ENCODE measurements around the gene AKAP4. TPM values are rescaled to one million over a fixed set of nuclear protein-coding genes. Genes with fewer than 3 reads are reported as not detected.

The AKAP4 gene
- total RNA-seq, 1 donor from 2014 or later = not detected

- TF ChIP-seq CTCF (IDR thresholded peaks at IDR 0.05; ENCODE audit: partially characterized antibody, unreplicated experiment) = no peak
- H3K4me1 Mint-ChIP-seq (ENCODE audit: low read depth, unreplicated experiment) = no peaks in the 10 kb centered on the region
- H3K27me3 Mint-ChIP-seq (ENCODE audit: unreplicated experiment) = no peaks in the 10 kb centered on the region
- no peaks in the 10 kb centered on the region for H3K9me3 Mint-ChIP-seq (ENCODE audit: unreplicated experiment)
- no peaks in the 10 kb centered on the region for H3K36me3 Mint-ChIP-seq (ENCODE audit: unreplicated experiment)
- no peak overlapping the region for H3K27ac Mint-ChIP-seq (ENCODE audit: unreplicated experiment)
- DNase-seq = no peak
- H3K4me3 Mint-ChIP-seq (ENCODE audit: unreplicated experiment) = no peak overlapping the region
These were observed 39.7 kb downstream of the AKAP4 start for GRCh38 chrX:50161127-50161526.

- H3K27me3 Mint-ChIP-seq (ENCODE audit: unreplicated experiment) = no peaks in the 10 kb centered on the region
- H3K36me3 Mint-ChIP-seq (ENCODE audit: unreplicated experiment) = peaks cover 5% of the 10 kb centered on the region
- H3K9me3 Mint-ChIP-seq (ENCODE audit: unreplicated experiment) = no peaks in the 10 kb centered on the region
- no peak overlapping the region for H3K27ac Mint-ChIP-seq (ENCODE audit: unreplicated experiment)
- no peak overlapping the region for H3K4me3 Mint-ChIP-seq (ENCODE audit: unreplicated experiment)
- no peaks in the 10 kb centered on the region for H3K4me1 Mint-ChIP-seq (ENCODE audit: low read depth, unreplicated experiment)
- TF ChIP-seq CTCF (IDR thresholded peaks at IDR 0.05; ENCODE audit: partially characterized antibody, unreplicated experiment) = no peak
- no peak for DNase-seq
These were observed 42.2 kb downstream of the AKAP4 start for GRCh38 chrX:50158593-50158992.

GRCh38 chrX:50157545-50158135, 43.2 kb downstream of the AKAP4 start:
- no peak overlapping the region for H3K4me3 Mint-ChIP-seq (ENCODE audit: unreplicated experiment)
- TF ChIP-seq CTCF (IDR thresholded peaks at IDR 0.05; ENCODE audit: partially characterized antibody, unreplicated experiment) = no peak
- no peak overlapping the region for H3K27ac Mint-ChIP-seq (ENCODE audit: unreplicated experiment)
- no peak for DNase-seq
- H3K9me3 Mint-ChIP-seq (ENCODE audit: unreplicated experiment) = no peaks in the 10 kb centered on the region
- H3K27me3 Mint-ChIP-seq (ENCODE audit: unreplicated experiment) = no peaks in the 10 kb centered on the region
- H3K4me1 Mint-ChIP-seq (ENCODE audit: low read depth, unreplicated experiment) = no peaks in the 10 kb centered on the region
- peaks cover 5% of the 10 kb centered on the region for H3K36me3 Mint-ChIP-seq (ENCODE audit: unreplicated experiment)

- H3K9me3 Mint-ChIP-seq (ENCODE audit: unreplicated experiment) = no peaks in the 10 kb centered on the region
- no peak for TF ChIP-seq CTCF (IDR thresholded peaks at IDR 0.05; ENCODE audit: partially characterized antibody, unreplicated experiment)
- H3K4me1 Mint-ChIP-seq (ENCODE audit: low read depth, unreplicated experiment) = no peaks in the 10 kb centered on the region
- no peaks in the 10 kb centered on the region for H3K27me3 Mint-ChIP-seq (ENCODE audit: unreplicated experiment)
- no peak overlapping the region for H3K27ac Mint-ChIP-seq (ENCODE audit: unreplicated experiment)
- peaks cover 5% of the 10 kb centered on the region for H3K36me3 Mint-ChIP-seq (ENCODE audit: unreplicated experiment)
- no peak for DNase-seq
- no peak overlapping the region for H3K4me3 Mint-ChIP-seq (ENCODE audit: unreplicated experiment)
These were observed 46.4 kb downstream of the AKAP4 start for GRCh38 chrX:50154429-50154828.

GRCh38 chrX:50152456-50152855, 48.4 kb downstream of the AKAP4 start:
- Mint-ChIP-seq H3K4me1 (ENCODE audit: low read depth, unreplicated experiment) (no peaks in the 10 kb centered on the region), H3K36me3 (ENCODE audit: unreplicated experiment) (peaks cover 5% of the 10 kb centered on the region), H3K27ac (ENCODE audit: unreplicated experiment) (no peak overlapping the region), H3K9me3 (ENCODE audit: unreplicated experiment) (no peaks in the 10 kb centered on the region), H3K4me3 (ENCODE audit: unreplicated experiment) (no peak overlapping the region), H3K27me3 (ENCODE audit: unreplicated experiment) (no peaks in the 10 kb centered on the region)
- no peak for TF ChIP-seq CTCF (IDR thresholded peaks at IDR 0.05; ENCODE audit: partially characterized antibody, unreplicated experiment)
- DNase-seq = no peak

Data from glutamatergic neuron (in vitro differentiated cells).